ENCODE measurements around the gene GLRX5. TPM values are rescaled to one million over a fixed set of nuclear protein-coding genes. Genes with fewer than 3 reads are reported as not detected.
"Not testable (repeated sequence)": the region's sequence is repeated elsewhere in the genome, so short reads cannot be mapped to it uniquely, and the experiment has no call there.

GLRX5 gene
- polyA plus RNA-seq, 3 donors: 72.3 to 83.8 (median 81.1) TPM

GRCh38 chr14:95549656-95550585, 15.1 kb downstream of the GLRX5 start:
- no peak for DNase-seq (ENCODE audit: low read depth in 3 of 3, low spot score in 2 of 3)

GRCh38 chr14:95551435-95551834, 16.6 kb downstream of the GLRX5 start:
- no peak for DNase-seq (ENCODE audit: low read depth in 3 of 3, low spot score in 2 of 3)

GRCh38 chr14:95553141-95553540, 18.3 kb downstream of the GLRX5 start:
- DNase-seq (ENCODE audit: low read depth in 3 of 3, low spot score in 2 of 3): no peak

GRCh38 chr14:95555053-95555452, 20.2 kb downstream of the GLRX5 start:
- no peak for DNase-seq (ENCODE audit: low read depth in 3 of 3, low spot score in 2 of 3)

- DNase-seq (ENCODE audit: low read depth in 3 of 3, low spot score in 2 of 3): no peak
Measured at GRCh38 chr14:95557291-95557690, 22.4 kb downstream of the GLRX5 start.

GRCh38 chr14:95557832-95558231, 23.0 kb downstream of the GLRX5 start:
- no peak for DNase-seq (ENCODE audit: low read depth in 3 of 3, low spot score in 2 of 3)

- DNase-seq (ENCODE audit: low read depth in 3 of 3, low spot score in 2 of 3): no peak
Measured at GRCh38 chr14:95559203-95559602, 24.4 kb downstream of the GLRX5 start.

- DNase-seq (ENCODE audit: low read depth in 3 of 3, low spot score in 2 of 3): peak; percentile 75 to 81 (median 79)
Measured at GRCh38 chr14:95561001-95561412, 26.2 kb downstream of the GLRX5 start.

GRCh38 chr14:95562892-95563685, 28.2 kb downstream of the GLRX5 start:
- DNase-seq (ENCODE audit: low read depth in 3 of 3, low spot score in 2 of 3): no peak

GRCh38 chr14:95564060-95564459, 29.2 kb downstream of the GLRX5 start:
- no peak for DNase-seq (ENCODE audit: low read depth in 3 of 3, low spot score in 2 of 3)

GRCh38 chr14:95569440-95569839, 34.6 kb downstream of the GLRX5 start:
- DNase-seq (ENCODE audit: low read depth in 3 of 3, low spot score in 2 of 3): no peak

- DNase-seq (ENCODE audit: low read depth in 3 of 3, low spot score in 2 of 3): no peak
Measured at GRCh38 chr14:95573313-95573712, 38.5 kb downstream of the GLRX5 start.

- no peak for DNase-seq (ENCODE audit: low read depth in 3 of 3, low spot score in 2 of 3)
Measured at GRCh38 chr14:95575840-95576473, 41.1 kb downstream of the GLRX5 start.

- DNase-seq (ENCODE audit: low read depth in 3 of 3, low spot score in 2 of 3): no peak
Measured at GRCh38 chr14:95577067-95577800, 42.4 kb downstream of the GLRX5 start.

- no peak for DNase-seq (ENCODE audit: low read depth in 3 of 3, low spot score in 2 of 3)
Measured at GRCh38 chr14:95577870-95578269, 43.0 kb downstream of the GLRX5 start.

- DNase-seq (ENCODE audit: low read depth in 3 of 3, low spot score in 2 of 3): not testable (repeated sequence)
Measured at GRCh38 chr14:95583836-95584617, 49.2 kb downstream of the GLRX5 start.

- no peak for DNase-seq (ENCODE audit: low read depth in 3 of 3, low spot score in 2 of 3)
Measured at GRCh38 chr14:95585953-95586620, 51.2 kb downstream of the GLRX5 start.

GRCh38 chr14:95591182-95591581, 56.3 kb downstream of the GLRX5 start:
- not testable (repeated sequence) for DNase-seq (ENCODE audit: low read depth in 3 of 3, low spot score in 2 of 3)

All from right renal cortex interstitium (tissue), 3 donors.